ENCODE results near the gene SUGCT. TPM values are rescaled to one million over a fixed set of nuclear protein-coding genes. Genes with fewer than 3 reads are reported as not detected.

SUGCT gene
- total RNA-seq, 1 donor from 2014 or later, result 1.6 TPM

DNA sequence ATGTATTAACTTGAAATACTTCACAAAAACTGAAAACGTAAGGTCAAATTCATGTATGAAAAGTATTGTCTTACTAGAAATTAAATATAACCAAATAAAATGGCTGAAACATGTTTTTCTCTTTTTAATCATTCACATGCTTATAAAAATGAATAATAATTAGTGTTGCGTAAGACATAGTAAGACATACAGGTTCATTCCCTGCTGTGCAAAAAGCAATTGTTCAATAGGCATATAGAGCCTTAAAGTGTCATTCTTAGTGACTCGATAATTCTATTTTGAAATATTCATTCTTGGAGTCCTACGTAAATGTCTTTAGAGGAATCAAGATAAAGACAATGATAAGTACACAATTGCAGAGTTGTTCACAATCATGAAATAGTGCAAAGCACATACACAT is 337.1 kb downstream of the SUGCT start:
- Mint-ChIP-seq H3K4me3 (ENCODE audit: unreplicated experiment) (no peak overlapping the region), H3K36me3 (ENCODE audit: low read depth, unreplicated experiment) (no peaks in the 10 kb centered on the region), H3K4me1 (ENCODE audit: unreplicated experiment) (no peaks in the 10 kb centered on the region), H3K27me3 (ENCODE audit: unreplicated experiment) (no peaks in the 10 kb centered on the region), H3K9me3 (ENCODE audit: unreplicated experiment) (no peaks in the 10 kb centered on the region), H3K27ac (ENCODE audit: unreplicated experiment) (no peak overlapping the region)
- TF ChIP-seq, protein P1, sequence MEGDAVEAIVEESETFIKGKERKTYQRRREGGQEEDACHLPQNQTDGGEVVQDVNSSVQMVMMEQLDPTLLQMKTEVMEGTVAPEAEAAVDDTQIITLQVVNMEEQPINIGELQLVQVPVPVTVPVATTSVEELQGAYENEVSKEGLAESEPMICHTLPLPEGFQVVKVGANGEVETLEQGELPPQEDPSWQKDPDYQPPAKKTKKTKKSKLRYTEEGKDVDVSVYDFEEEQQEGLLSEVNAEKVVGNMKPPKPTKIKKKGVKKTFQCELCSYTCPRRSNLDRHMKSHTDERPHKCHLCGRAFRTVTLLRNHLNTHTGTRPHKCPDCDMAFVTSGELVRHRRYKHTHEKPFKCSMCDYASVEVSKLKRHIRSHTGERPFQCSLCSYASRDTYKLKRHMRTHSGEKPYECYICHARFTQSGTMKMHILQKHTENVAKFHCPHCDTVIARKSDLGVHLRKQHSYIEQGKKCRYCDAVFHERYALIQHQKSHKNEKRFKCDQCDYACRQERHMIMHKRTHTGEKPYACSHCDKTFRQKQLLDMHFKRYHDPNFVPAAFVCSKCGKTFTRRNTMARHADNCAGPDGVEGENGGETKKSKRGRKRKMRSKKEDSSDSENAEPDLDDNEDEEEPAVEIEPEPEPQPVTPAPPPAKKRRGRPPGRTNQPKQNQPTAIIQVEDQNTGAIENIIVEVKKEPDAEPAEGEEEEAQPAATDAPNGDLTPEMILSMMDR (IDR thresholded peaks at IDR 0.05; ENCODE audit: unreplicated experiment), result no peak
- DNase-seq (ENCODE audit: low spot score), result no peak

DNA sequence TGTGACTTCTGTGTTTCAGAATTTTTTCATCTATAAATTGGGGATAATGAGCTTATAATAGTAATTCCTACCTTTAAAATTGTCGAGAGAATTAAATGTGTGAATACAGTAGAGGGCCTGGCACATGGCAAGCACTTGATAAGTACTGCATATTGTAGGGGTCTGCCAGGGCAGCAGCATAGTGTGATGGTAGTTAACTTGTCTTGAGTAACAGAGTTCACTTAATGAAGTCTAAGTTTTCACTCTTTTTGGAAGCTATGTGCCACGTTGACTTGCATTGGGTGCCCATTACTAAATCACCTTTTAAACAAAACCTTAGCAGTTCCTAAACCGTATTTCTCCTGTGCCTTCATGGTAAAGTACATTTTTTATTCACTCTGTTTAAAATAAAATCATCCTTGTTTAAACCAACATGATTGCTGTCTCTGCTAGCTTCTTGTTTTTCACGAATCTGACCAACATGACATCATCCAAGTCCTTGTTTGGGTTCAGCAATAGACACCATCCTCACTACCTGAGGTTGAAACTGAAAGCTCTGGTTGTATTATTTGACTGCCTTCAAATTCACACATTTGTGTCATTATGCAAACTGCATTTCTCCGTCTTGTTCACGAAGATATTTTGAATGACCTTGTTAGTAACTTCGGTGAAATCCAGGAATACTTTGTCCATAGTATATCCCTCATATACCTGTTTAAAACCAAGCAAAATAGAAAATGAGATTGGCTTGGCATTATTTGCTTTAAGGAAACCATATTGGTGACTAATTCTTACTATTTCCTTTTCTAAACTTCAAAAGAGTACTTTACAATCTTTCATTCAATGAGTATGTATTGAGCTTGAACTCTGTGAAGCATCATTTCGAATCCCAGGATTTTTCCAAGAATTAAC is 340.2 kb downstream of the SUGCT start:
- H3K9me3 Mint-ChIP-seq (ENCODE audit: unreplicated experiment), result no peaks in the 10 kb centered on the region
- peaks cover 2% of the 10 kb centered on the region for H3K4me1 Mint-ChIP-seq (ENCODE audit: unreplicated experiment)
- no peak overlapping the region for H3K4me3 Mint-ChIP-seq (ENCODE audit: unreplicated experiment)
- TF ChIP-seq, protein P1 (IDR thresholded peaks at IDR 0.05; ENCODE audit: unreplicated experiment), result no peak
- DNase-seq (ENCODE audit: low spot score), result no peak
- no peaks in the 10 kb centered on the region for H3K27me3 Mint-ChIP-seq (ENCODE audit: unreplicated experiment)
- no peaks in the 10 kb centered on the region for H3K36me3 Mint-ChIP-seq (ENCODE audit: low read depth, unreplicated experiment)
- no peak overlapping the region for H3K27ac Mint-ChIP-seq (ENCODE audit: unreplicated experiment)

GRCh38 chr7:40475681-40475982 is 340.8 kb downstream of the SUGCT start:
- TF ChIP-seq, protein P1 (IDR thresholded peaks at IDR 0.05; ENCODE audit: unreplicated experiment), result no peak
- Mint-ChIP-seq H3K4me3 (ENCODE audit: unreplicated experiment) (no peak overlapping the region), H3K4me1 (ENCODE audit: unreplicated experiment) (peaks cover 2% of the 10 kb centered on the region), H3K27ac (ENCODE audit: unreplicated experiment) (no peak overlapping the region), H3K9me3 (ENCODE audit: unreplicated experiment) (no peaks in the 10 kb centered on the region), H3K36me3 (ENCODE audit: low read depth, unreplicated experiment) (no peaks in the 10 kb centered on the region), H3K27me3 (ENCODE audit: unreplicated experiment) (no peaks in the 10 kb centered on the region)
- DNase-seq (ENCODE audit: low spot score), result no peak

DNA sequence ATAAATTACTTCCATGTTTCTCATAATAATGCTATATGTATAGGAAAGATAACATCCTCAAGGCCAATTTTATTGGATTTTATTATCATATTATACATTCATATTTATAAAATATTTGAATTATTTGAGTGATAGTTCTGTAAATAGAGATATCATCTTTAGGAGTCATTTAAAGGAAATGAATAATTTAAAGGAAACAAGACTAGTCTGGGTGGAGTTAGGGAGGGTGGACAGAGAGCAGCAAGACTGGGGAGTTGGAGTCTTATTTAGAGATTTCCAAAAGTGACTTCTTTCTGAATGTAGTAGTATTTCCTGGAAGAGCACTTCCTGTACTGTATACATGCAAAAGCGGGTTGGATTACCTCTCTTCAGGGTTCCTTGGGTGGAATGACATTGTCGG is 342.3 kb downstream of the SUGCT start:
- no peak overlapping the region for H3K4me3 Mint-ChIP-seq (ENCODE audit: unreplicated experiment)
- H3K9me3 Mint-ChIP-seq (ENCODE audit: unreplicated experiment), result no peaks in the 10 kb centered on the region
- TF ChIP-seq, protein P1 (IDR thresholded peaks at IDR 0.05; ENCODE audit: unreplicated experiment), result no peak
- no peak overlapping the region for H3K27ac Mint-ChIP-seq (ENCODE audit: unreplicated experiment)
- no peaks in the 10 kb centered on the region for H3K27me3 Mint-ChIP-seq (ENCODE audit: unreplicated experiment)
- DNase-seq (ENCODE audit: low spot score), result no peak
- H3K4me1 Mint-ChIP-seq (ENCODE audit: unreplicated experiment), result peaks cover 2% of the 10 kb centered on the region
- H3K36me3 Mint-ChIP-seq (ENCODE audit: low read depth, unreplicated experiment), result no peaks in the 10 kb centered on the region

DNA sequence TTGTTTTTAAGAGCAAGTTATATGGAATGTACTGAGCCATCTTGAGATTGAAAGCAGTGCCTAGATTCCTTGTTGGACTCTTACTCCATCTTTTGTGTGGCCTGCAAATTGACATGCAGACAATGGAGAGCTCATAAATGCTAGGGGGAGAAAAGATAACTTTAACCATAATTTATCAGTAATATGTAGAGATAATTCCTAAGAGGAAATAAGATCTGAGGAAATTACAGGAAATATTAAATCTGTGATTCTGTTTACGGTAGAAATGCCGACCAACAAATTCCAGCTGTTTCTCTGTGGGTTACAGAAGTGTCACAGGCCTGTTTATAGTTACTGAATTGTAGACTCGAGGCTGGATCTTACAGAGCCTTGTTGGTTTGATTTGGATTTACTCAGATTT is 348.0 kb downstream of the SUGCT start:
- H3K4me1 Mint-ChIP-seq (ENCODE audit: unreplicated experiment), result no peaks in the 10 kb centered on the region
- TF ChIP-seq, protein P1 (IDR thresholded peaks at IDR 0.05; ENCODE audit: unreplicated experiment), result no peak
- H3K4me3 Mint-ChIP-seq (ENCODE audit: unreplicated experiment), result no peak overlapping the region
- H3K9me3 Mint-ChIP-seq (ENCODE audit: unreplicated experiment), result no peaks in the 10 kb centered on the region
- H3K27me3 Mint-ChIP-seq (ENCODE audit: unreplicated experiment), result no peaks in the 10 kb centered on the region
- no peaks in the 10 kb centered on the region for H3K36me3 Mint-ChIP-seq (ENCODE audit: low read depth, unreplicated experiment)
- H3K27ac Mint-ChIP-seq (ENCODE audit: unreplicated experiment), result no peak overlapping the region
- DNase-seq (ENCODE audit: low spot score), result no peak

Measured in endothelial cell (in vitro differentiated cells).